Measurements from ENCODE around the gene COA6. TPM values are rescaled to one million over a fixed set of nuclear protein-coding genes. Genes with fewer than 3 reads are reported as not detected.

COA6 gene
- total and polyA plus RNA-seq, 2 donors (not counting 3 experiments of a cell fraction or from before 2014, with no cell fraction given), result 22.2 to 42.7 TPM

DNA sequence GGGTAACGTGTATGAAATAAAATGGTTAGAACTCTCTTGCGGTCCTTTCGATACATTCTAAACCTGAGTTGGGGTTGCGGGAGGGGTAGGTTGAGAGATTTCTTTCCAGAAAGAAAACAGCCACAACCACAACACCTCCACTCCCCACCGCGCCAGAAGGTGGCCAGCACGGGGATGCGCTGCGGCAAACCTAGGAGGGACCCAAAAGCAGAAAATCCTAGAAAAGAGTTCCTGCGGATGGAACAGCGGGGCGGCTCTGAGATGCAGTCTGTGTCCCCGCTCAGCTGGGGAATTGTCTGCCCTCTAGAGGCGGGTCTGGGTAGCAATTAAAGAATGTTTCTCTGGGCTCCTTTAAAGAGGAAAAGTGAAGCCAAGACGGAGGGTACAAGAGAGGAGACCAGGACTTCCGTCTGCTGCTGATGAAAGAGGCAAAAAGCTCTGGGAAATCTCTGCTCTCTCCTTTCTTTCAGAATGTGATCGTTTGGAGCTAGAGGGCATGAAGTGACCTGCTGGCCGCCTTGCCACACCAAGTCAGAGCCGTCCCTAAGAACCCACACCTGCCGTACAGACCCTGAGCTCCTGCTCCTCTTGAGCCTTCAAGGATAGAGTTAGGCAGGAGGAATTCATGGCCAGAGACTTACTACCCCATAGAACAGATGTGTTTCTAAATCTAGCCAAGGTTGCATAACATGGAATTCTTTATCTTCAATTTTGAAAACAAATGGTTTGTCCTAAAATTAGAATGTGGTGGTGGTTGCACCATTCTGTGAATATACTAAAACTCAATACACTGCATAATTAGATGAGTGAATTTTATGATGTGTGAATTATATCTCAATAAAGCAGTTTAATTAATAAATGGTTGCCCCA is 46.5 kb upstream of the COA6 start:
- dilution Hi-C loops (cut with MboI; ENCODE audit: extremely low pct_ligation_motif_present, low sequenced_read_pairs), result no loop called here
- Histone ChIP-seq H3K27me3 (ENCODE audit: control insufficient read depth in 2 of 2, insufficient read depth in 2 of 2, low read length in 2 of 2) (peaks cover 12 to 13% of the 10 kb centered on the region in 2 experiments), H3K4me3 (replicated peaks in 1 of 3; ENCODE audit: insufficient read depth in 1 of 3, low read depth in 1 of 3, low read length in 3 of 3) (peak overlapping the region; percentile 34 to 65 (median 40)), H3K4me2 (ENCODE audit: insufficient read depth, low read length) (peak overlapping the region; percentile 66), H3K79me2 (ENCODE audit: control insufficient read depth, insufficient read depth, low read length) (no peaks in the 10 kb centered on the region), H3K9me1 (replicated peaks; ENCODE audit: control insufficient read depth, extremely low read depth, insufficient read depth, low read length) (no peaks in the 10 kb centered on the region), H2AFZ (ENCODE audit: low read depth, low read length) (peak overlapping the region; percentile 70), H3K9me3 (replicated peaks; ENCODE audit: control insufficient read depth, insufficient read depth, low read length) (no peaks in the 10 kb centered on the region), H3K4me1 (ENCODE audit: control insufficient read depth, extremely low read depth, insufficient read depth, low read length) (no peaks in the 10 kb centered on the region), H4K20me1 (replicated peaks; ENCODE audit: control insufficient read depth, extremely low read depth, insufficient read depth, low read length) (no peaks in the 10 kb centered on the region), H3K9ac (replicated peaks; ENCODE audit: extremely low read depth, insufficient read depth, low read length) (no peak overlapping the region), H3K27ac (ENCODE audit: insufficient read depth, low read depth, low read length) (no peak overlapping the region), H3K36me3 (ENCODE audit: control insufficient read depth in 2 of 2, extremely low read depth in 1 of 2, insufficient read depth in 2 of 2, low read length in 2 of 2) (no peaks in the 10 kb centered on the region)
- FAIRE-seq (peak; percentile 69), DNase-seq (ENCODE audit: low read depth, low spot score) (peak; percentile 56)
- POLR2A ChIA-PET, result no interaction called here
- no peak for TF ChIP-seq GATA2 (IDR thresholded peaks at IDR 0.05; ENCODE audit: insufficient read depth, insufficient read length, low read depth, low read length)
- no peak for TF ChIP-seq FOS (IDR thresholded peaks at IDR 0.05; ENCODE audit: borderline replicate concordance, insufficient read depth, low read length)
- TF ChIP-seq, protein P1, sequence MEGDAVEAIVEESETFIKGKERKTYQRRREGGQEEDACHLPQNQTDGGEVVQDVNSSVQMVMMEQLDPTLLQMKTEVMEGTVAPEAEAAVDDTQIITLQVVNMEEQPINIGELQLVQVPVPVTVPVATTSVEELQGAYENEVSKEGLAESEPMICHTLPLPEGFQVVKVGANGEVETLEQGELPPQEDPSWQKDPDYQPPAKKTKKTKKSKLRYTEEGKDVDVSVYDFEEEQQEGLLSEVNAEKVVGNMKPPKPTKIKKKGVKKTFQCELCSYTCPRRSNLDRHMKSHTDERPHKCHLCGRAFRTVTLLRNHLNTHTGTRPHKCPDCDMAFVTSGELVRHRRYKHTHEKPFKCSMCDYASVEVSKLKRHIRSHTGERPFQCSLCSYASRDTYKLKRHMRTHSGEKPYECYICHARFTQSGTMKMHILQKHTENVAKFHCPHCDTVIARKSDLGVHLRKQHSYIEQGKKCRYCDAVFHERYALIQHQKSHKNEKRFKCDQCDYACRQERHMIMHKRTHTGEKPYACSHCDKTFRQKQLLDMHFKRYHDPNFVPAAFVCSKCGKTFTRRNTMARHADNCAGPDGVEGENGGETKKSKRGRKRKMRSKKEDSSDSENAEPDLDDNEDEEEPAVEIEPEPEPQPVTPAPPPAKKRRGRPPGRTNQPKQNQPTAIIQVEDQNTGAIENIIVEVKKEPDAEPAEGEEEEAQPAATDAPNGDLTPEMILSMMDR (IDR thresholded peaks at IDR 0.05; ENCODE audit: extremely low read depth in 1 of 2, insufficient read depth in 1 of 2, low read depth in 1 of 2, low read length in 2 of 2), result peak; percentile 81 to 85
- TF ChIP-seq EZH2 (IDR thresholded peaks at IDR 0.05; ENCODE audit: borderline replicate concordance, low read depth, low read length, severe bottlenecking), result no peak
- intact Hi-C loops (cut with micrococcal nuclease), result loop anchor here (1.0 to 2.0 kb wide), 3 partner anchors 46 to 212 kb away; partner anchors contain the start of gene COA6
- no TSS peak for BruUV-seq (replicated peaks)
- CTCF ChIA-PET, result interaction anchor here (0.6 to 5.0 kb wide), 17 partner anchors 8 to 965 kb away, joined by 3 to 42 read pairs (median 4); partner anchors contain the start of genes COA6 and TARBP1
